NB4 (cell line): ENCODE data around the gene TMTC2.

Experiments
- CTCF ChIP-seq: IDR thresholded peaks from one replicate; pipeline ENCODE4 v1.5.1; 2012; ENCODE audit warnings: low read depth, low read length
- MAX ChIP-seq: IDR thresholded peaks from 2 replicates; pipeline ENCODE4 v1.6.1; 2011; ENCODE audit warnings: low read depth, low read length
- POLR2A ChIP-seq: IDR thresholded peaks from 2 replicates; pipeline ENCODE4 v1.6.1; 2011; ENCODE audit warnings: mild to moderate bottlenecking; ENCODE audit not compliant: insufficient read length; ENCODE audit errors: extremely low read depth

- no peak for TF ChIP-seq CTCF
- no peak for TF ChIP-seq POLR2A
- no peak for TF ChIP-seq MAX
Observed at GRCh38 chr12:83092606-83093005, 405.9 kb downstream of the TMTC2 start.
